Measurements from ENCODE around the gene CIAO2A.
"Not testable (repeated sequence)": the region's sequence is repeated elsewhere in the genome, so short reads cannot be mapped to it uniquely, and the experiment has no call there.

The CIAO2A gene

DNA sequence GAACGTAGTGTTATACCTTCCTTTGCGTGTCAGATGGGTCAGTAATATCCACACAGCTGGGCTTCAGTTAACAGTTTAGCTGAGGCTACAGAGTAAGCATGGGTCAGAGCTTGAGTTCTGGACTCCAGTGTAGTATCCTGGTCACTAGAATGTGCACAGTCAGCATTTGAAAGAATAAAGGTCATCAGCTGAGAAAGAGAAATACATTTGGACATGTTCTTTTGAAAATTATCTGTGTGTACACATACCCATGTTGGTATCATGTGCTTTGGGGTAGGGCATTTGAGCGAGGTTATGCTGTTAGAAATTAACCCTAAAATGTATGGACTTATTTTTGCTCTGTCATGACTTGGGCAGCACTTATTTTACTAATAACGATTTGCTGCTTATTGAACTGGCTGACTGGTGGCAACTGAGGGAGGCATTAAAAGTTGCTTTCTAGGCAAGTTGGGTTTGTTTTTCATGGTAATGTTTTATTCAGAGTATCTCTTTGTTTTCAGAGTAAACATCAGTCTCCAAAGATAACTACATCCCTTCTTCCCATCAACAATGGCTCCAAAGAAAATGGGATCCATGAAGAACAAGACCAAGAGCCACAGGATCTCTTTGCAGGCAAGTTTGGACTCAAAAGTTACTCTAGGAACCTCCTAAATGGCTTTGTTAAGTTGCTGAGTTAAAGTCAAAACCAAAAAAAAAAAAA lies 18.6 kb upstream of the CIAO2A start:
- DNase-seq (ENCODE audit: insufficient read length, low spot score) (no peak), FAIRE-seq (no peak)

DNA sequence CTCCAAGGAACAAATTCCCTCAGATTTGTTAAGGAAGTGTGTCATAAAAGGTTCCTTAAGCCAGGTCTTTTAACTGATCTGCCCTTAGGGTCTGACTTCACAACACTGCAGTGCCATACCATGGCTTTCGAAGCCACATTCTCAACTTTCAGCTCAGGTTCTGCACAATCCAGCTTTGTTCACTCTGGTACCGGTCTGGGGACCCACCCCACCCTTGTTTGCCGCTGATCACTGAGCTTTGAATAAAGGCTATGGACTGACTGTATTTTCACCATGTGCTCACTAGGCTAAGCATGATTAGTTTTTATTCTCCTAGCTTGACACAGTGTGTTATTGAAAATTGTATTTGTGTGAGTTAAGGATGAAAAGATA lies 18.0 kb upstream of the CIAO2A start:
- DNase-seq (ENCODE audit: insufficient read length, low spot score) (no peak), FAIRE-seq (peak; percentile 61)

DNA sequence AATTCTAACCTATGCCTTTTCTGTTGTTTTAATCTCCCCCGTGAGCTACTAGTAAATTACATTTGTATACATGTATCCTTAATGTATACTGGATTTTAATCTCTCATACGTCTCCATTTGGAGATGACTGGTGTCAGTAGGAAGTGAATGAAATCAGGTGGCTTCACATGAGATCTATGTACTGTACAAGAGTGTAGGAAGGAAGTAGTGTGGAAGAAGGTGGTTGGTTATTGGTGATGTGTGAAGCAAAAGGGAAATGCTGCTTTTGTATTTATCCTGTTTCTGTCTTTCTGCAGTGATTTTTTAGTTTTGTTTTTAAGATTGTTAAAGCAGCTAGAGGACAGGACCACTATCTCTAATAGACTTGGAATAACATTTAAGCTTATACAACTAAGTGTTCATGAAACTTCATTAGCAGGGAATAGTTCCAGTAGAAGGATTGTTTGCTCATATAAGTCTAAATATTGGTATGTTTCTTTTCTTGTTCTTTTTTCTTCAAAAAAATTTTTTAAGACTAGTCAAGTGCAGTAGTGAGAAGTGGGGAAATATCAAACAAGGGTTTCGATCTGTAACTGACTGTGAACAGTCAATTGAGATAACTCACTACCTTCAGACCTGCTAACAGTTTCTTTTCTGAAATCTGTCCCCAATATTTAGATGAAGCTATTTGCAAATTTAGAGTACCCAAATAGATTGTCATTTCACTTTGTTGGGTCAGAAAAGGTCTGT lies 17.5 kb upstream of the CIAO2A start:
- DNase-seq (ENCODE audit: insufficient read length, low spot score) (peak; percentile 25), FAIRE-seq (peak; percentile 45)

DNA sequence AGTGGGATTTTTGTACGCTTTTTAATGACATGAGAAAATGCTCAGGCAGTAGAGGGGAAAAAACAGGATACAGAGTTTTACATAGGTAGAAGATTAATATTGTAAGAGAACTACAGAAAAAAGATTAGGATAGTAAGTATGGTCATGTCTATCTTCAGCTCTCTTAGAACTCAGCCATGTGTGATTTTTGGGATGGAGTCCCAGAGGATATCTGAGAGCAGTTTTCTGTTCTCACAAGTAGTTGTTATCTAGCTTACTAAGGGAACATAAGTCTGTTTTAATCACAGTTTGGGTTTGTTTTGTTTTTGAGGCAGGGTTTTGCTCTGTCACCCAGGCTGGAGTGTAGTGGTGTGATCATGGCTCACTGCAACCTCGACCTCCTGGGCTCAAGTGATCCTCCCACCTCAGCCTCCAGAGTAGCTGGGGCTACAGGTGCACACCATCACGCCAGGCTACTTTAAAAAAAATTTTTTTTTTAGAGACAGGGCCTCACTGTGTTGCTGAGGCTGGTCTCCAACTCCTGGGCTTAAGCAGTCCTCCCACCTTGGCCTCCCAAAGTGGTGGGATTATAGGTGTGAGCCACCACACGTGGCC lies 16.6 kb upstream of the CIAO2A start:
- not testable (repeated sequence) for FAIRE-seq; DNase-seq (ENCODE audit: insufficient read length, low spot score)

DNA sequence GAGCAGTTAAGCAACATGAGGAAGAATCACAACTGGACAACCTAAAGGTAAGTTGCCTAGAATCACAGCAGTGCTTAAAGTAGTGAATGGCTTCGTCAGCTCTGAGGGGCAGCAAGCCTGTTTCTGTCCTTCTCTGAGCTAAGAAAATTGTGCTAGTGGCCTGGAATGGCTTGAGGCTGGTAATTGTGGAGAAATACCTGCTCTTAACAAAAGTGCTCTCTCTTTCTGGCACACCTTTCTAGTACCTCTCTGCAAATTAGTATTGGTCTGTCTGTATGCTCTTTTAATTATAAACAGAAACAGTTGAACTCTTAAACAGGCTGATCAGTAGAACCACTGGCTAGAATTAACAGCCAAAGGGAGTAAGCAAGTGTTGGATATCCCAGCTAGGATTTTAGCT lies 13.7 kb upstream of the CIAO2A start:
- DNase-seq (ENCODE audit: insufficient read length, low spot score): no peak
- no peak for FAIRE-seq

DNA sequence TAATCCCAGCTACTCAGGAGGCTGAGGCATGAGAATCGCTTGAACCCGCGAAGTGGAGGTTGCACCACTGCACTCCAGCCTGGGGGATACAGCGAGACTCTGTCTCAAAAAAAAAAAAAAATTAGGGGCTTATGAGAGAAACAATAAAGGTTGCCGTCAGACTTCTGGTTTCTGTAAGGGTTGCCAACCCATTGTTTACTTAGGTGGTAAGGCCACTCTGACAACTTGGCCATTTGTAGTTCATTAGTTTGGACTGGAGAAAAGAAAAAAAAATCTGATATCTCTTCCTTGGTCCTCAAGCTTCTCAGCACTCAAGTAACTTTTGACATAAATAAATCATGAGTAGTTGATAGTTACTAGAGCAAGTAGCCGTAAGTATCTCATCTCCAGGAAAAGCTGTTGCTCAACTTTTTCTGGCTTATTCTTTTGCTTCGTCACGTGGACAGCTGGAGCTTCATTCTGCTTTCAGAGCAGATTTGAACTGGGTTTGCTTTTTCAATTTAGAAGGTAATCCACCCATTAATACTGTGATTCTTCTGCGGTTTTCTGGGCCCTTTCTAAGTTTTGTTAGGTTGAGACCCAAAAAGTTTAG lies 11.6 kb upstream of the CIAO2A start:
- no peak for DNase-seq (ENCODE audit: insufficient read length, low spot score)
- FAIRE-seq: peak; percentile 49

DNA sequence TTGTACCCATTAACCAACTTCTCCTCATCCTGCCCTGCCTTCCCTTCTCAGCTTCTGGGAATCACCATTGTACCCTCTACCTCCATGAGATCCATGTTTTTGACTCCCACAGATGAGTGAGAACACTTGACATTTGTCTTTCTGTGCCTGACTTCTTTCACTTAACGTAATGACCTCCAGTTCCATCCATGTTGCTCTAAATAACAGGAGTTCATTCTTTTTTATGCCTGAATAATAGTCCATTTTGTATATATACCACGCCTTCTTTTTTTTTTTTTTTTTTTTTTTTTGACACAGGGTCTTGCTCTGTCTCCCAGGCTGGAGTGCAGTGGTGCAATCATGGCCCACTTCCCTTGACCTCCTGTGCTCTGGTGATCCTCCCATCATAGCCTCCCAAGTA lies 8.9 kb upstream of the CIAO2A start:
- FAIRE-seq (no peak), DNase-seq (ENCODE audit: insufficient read length, low spot score) (no peak)

DNA sequence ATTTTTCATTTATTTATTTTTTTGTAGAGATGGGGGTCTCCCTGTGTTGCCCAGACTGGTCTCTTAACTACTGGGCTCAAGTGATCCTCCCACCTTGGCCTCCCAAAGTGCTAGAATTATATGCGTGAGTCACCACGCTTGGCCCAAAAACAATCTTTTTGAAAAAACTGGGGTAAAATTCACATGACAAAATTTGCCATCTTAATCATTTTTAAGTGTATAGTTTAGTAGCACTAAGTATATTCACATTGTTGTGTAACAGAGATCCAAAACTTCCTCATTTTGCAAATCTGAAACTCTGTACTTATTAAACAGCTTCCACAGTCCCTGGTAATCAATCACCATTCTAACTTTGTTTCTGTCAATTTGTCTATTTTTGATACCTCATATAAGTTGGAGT lies 7.3 kb upstream of the CIAO2A start:
- DNase-seq (ENCODE audit: insufficient read length, low spot score): no peak

DNA sequence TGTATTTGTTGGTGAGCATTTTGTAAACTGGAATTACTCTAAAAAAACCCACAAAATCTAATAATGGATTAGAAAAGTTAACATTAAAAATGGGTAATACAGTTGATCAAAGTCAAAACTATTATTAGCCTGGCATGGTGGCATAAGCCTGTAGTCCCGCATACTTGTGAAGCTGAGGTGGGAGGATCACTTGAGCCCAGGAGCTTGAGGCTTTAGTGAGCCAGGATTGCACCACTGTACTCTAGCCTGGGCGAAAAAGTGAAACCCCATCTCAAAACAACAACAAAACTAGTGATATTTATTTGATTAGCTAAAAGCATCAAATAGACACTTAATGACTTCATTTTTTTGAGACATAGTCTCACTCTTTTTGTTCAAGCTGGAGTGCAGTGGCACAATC lies 5.7 kb upstream of the CIAO2A start:
- FAIRE-seq (no peak), DNase-seq (ENCODE audit: insufficient read length, low spot score) (no peak)

More for the DNA sequence above, 7.3 kb upstream of the CIAO2A start:
- FAIRE-seq: no peak

DNA sequence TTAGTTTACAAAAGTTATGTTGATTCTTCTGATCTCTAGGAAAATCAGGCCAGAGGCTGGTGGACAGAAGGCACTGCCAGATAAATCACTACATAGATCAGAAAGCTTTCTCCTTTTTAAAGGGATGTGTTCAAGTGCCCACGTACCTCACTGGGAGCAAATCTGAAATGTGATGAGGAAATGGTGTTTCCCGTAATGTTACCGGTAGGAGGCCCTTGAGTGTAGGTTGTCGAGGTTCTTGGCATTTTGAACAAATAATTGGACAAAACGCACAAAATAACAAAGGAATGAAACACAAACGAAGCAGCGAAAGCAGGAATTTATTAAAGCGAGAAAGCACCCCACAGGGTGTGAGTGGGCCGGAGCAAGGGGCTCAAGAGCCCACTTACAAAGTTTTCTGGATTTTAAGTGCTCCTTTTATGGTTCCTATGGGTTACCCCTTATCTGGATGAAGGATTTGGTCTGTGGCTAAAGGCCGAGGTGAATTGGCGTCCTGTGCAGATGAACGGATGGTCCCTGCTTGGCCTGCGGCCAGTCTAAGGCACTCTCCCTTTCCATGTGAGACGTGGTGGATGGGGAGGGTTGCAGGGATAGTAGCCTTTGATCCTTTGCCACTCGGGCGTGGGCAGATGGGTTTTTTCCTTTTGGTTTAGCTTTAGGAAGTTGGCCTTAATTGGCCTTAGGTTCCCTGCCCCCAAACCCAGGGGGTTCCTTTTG lies 3.2 kb upstream of the CIAO2A start:
- no peak for DNase-seq (ENCODE audit: insufficient read length, low spot score)
- no peak for FAIRE-seq

DNA sequence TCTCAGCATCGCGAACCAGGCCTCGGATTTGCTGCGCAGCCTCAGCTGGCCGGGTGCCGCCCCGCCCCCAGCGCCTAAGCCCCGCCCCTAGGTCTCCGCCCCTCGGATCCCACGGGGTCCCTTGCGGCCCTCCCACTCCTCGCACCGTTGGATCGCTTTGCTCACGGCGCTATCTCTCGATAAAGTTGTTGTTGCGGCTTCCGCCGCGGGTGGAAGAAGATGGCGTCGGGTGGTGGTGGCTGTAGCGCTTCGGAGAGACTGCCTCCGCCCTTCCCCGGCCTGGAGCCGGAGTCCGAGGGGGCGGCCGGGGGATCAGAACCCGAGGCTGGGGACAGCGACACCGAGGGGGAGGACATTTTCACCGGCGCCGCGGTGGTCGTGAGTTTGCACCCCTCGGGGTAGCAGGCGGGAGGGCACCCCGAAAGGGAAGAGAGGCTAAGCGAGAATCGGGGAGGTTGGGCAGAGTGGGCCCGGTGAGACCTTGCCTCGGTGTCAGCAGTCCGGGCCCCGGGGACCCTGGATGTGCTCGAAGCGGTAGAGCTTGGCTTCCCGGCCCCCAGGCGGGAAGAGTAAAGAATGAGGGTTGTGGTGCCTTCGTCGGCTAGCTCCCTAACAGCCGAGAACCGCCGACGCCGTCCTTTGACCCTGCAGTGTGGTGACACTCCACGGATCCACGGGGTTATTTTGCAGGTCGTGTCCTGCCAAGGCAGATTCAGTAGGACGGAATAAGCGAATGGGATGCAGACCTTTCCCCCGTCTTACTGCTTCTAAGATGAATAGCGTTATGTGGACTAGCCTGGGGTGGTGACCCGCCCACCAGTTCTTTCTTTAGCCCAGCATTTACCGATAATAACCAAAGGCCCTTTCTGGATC lies 2.4 kb upstream of the CIAO2A start, which contains the start of gene SNX1:
Gene SNX1 (plus strand): TSS at position 188 of the 873 bp plus-strand sequence. CDS start 32 bp downstream, at position 220.
- FAIRE-seq (peak; percentile 90), DNase-seq (ENCODE audit: insufficient read length, low spot score) (peak; percentile 42)

DNA sequence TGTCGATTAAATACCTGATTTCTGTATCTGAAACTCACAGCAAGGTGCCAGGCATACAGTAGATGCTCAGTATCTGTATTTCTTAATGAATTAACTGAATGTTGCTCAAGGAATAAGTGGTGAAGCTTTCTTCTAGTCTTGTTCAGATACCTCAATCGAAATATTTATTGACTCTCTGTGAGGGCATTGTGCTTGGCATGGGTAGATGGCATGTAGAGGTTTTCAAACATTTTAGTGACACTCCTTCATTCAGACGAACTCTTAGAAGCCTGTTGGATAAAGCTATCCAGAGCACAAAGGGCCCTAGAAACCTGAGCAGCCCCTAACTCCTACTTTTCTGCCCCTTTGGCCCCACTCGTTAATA lies 1.8 kb upstream of the CIAO2A start:
- no peak for DNase-seq (ENCODE audit: insufficient read length, low spot score)

DNA sequence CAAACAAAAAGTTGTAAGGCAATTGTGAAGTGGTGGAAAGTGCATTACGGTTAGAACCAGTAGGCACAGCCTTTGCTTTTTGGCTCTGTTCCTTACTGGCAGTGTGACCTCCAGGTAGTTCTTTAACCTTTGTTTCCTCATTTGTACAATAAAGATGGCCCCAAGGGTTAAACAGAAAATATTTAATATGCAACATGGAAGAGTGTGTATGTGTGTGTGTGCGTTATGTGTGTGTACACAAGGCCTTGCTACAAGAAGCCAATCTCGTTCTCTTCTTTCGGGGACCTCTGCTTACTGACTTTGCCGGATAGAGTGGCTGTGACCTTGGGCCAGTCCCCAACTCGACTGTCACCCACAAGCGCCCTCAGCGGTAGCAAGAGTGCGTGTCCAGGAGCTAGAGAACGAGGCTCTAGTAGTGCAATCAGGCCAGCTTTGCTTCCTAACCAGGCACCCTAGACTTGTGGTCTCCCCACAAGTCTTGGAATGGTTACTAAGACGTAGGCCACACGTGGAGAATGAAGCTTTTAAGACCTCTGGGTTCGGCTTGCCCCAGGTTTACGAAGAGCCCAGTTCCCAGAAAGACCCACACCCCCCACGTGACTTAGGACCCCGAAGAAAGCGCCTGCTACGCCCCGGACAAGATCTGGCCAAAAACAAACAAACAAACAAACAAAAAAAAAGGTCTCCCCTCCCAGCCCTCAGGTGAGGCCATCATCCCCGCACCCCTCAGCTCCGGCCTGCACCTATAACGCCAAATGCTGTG lies 593 bp downstream of the CIAO2A start:
- FAIRE-seq (peak; percentile 82), DNase-seq (ENCODE audit: insufficient read length, low spot score) (no peak)

More for the DNA sequence above, 1.8 kb upstream of the CIAO2A start:
- FAIRE-seq: no peak

DNA sequence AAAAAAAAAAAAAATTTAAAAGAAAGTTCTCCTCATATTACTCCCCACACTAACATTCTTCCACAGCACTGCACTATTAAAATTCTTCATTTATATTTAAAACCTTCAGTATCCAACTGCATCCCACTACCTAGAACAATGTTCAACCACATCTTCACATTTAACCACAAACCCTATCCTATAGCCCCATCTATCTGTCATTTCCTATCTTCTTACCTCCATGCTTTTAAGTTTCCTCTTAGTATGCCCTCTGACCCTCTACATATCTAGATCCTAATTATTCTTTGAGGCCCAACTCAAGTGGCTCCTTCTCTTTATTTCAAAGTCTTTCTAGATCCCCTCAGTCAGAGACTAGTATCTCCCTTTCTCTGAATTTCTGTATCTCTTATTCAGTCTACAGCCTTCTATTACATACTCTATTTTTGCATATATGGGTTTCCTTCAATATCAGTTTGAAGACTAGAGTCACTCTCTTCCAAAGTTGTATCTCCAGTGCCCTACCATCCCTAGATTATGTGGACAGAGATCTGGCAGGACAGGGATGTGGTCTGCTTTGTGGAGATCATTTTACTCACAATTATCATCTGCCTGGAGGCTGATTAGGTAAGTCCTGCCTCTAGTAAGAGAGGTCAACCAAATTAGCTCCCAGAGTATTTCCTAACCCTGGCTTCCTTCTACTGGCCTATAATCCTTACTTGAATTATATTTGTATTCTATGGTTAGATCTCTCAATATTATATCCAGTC lies 1.4 kb downstream of the CIAO2A start:
- DNase-seq (ENCODE audit: insufficient read length, low spot score): no peak
- no peak for FAIRE-seq

DNA sequence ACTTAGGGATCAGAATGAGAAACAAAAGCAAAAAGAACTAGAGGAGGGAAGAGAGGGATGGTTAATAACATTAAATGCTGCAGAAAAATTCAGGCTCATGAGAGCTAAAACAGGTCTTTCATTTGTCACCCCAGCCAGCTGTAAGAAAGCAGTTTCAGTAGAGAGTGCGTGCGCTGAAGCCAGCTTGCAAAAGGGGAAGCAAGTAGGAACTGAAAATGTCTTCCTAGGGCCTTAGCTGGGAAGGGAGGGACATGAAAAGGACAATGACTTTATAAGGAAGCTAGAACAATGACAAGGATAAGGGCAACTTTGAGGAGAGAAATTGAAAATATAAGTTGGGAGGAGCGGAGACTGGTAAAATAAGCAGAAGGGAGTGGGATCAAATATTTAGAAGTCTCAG lies 3.1 kb downstream of the CIAO2A start:
- peak; percentile 95 for FAIRE-seq
- DNase-seq (ENCODE audit: insufficient read length, low spot score): no peak

DNA sequence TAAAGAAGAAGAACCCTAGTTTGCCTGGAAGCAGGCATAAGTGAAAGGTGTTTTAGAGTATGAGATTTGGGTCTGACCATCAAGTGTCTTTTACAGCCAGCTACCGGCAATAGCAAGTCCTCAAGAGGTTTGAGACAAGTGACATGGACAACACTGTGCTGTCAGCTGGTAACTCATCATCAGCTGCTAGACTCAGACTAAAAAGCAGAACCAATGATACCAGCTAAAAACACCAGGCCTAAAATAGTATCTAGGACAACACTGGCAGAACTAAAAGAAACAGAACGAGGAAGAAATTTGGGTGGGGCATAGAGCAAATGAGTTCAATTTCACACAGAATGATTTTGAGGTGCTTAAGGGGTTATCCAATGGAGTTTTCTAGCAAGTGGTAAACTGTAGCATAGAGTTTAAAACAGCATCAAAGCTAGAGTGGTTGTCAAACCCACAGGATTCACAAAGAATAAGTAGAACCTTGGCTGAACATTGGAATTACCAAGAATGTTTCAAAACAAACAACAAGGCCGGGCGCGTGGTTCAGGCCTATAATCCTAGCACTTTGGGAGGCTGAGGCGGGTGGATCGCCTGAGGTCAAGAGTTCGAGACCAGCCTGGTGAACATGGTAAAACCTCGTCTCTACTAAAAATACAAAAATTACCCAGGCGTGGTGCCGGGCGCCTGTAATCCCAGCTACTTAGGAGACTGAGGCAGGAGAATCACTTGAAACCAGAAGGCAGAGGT lies 3.9 kb downstream of the CIAO2A start:
- peak; percentile 36 for DNase-seq (ENCODE audit: insufficient read length, low spot score)
- peak; percentile 92 for FAIRE-seq

DNA sequence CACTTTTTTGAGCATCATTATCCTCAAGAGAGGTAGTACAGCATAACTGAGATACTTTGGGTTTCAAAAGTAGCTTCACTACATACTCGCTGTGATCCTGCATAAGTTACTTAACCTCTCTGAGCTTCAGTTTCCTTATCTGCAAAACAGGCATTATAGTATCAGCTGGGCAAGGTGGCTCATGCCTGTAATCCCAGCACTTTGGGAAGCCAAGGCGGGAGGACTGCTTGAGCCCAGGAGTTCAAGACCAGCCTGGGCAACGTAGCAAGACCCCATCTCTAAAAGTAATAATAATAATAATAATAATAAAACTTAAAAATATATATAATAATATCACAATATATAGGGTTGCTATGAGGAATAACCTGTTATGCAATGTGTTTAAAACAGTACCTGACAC lies 10.9 kb downstream of the CIAO2A start:
- FAIRE-seq: no peak

DNA sequence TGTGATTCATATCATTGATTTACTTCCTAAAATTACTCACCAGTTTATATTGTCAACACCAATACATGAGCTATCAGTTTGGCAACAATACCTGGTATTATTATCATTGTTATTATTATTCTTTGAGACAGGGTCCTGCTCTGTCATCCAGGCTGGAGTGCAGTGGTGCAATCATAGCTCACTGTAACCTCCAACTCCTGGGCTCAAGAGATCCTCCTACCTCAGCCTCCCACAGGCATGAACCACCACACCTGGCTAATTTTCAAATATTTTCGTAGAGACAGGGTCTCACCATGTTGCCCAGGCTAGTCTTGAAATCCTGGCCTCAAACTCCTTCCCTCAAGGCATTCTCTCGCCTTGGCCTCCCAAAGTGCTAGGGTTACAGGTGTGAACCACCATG lies 20.1 kb downstream of the CIAO2A start:
- DNase-seq (ENCODE audit: insufficient read length, low spot score); FAIRE-seq: not testable (repeated sequence)

More for the DNA sequence above, 10.9 kb downstream of the CIAO2A start:
- no peak for DNase-seq (ENCODE audit: insufficient read length, low spot score)

Measured in GM19239 (cell line).